Inferior parietal cortex (tissue), 1 donor: ENCODE data around the gene TNFRSF12A.
"Not testable (repeated sequence)": the region's sequence is repeated elsewhere in the genome, so short reads cannot be mapped to it uniquely, and the experiment has no call there.

Source experiments
- DNase-seq: peaks from one replicate; pipeline ENCODE4 v3.0.0-alpha.2; 2016; ENCODE audit errors: extremely low spot score

The TNFRSF12A gene

GRCh38 chr16:3065742-3066439 lies 45.7 kb downstream of the TNFRSF12A start:
- no peak for DNase-seq

- no peak for DNase-seq
Observed at GRCh38 chr16:3066440-3066748, 46.2 kb downstream of the TNFRSF12A start.

GRCh38 chr16:3068487-3068886 lies 48.3 kb downstream of the TNFRSF12A start:
- no peak for DNase-seq

GRCh38 chr16:3069146-3069545 lies 49.0 kb downstream of the TNFRSF12A start:
- DNase-seq = not testable (repeated sequence)

- DNase-seq = no peak
Observed at GRCh38 chr16:3070608-3071111, 50.5 kb downstream of the TNFRSF12A start.

GRCh38 chr16:3071655-3072054 lies 51.5 kb downstream of the TNFRSF12A start:
- no peak for DNase-seq
